ENCODE measurements around the gene CASTOR2.
"Not testable (repeated sequence)": the region's sequence is repeated elsewhere in the genome, so short reads cannot be mapped to it uniquely, and the experiment has no call there.

CASTOR2 gene

GRCh38 chr7:75055830-75056772 is 91.6 kb downstream of the CASTOR2 start:
- no peak for DNase-seq

GRCh38 chr7:75058406-75058805 is 93.9 kb downstream of the CASTOR2 start:
- no peak for DNase-seq

- DNase-seq = no peak
Observed at GRCh38 chr7:75064291-75064690, 99.8 kb downstream of the CASTOR2 start.

- DNase-seq = no peak
Observed at GRCh38 chr7:75064801-75065200, 100.3 kb downstream of the CASTOR2 start.

DNA sequence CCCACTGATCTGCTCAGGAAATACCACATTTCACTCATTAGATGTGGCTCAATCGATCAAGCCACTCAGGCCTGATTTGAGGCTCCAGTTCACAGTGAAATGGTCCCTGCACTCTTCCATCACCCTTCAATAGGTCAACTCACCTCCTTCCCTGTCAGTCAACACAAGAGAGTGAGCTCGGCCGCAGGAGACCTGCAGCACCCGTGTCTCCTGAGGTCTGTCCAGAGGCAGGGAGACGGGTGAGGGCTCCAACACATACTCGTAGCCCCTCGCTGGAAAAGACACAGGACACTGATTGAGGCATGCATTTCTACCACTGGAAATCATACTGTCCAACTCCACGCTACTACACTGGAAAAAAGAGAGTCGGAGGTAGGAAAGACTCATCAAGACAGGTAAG is 102.0 kb downstream of the CASTOR2 start:
- no peak for DNase-seq

DNA sequence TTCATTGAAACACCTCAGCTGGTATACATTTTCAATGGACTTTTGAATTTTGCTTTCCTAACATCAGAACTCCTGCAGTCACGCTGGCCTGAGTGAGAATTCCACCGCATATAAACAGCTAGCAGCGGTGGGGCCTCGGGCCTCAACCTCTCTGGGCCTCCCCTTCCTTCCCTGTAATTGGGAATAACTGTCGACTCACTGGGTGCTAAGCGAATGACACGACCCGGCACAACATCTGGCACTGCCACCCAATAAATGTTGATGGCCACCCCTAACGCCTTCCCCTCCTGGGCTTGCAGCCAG is 108.4 kb downstream of the CASTOR2 start:
- no peak for DNase-seq

GRCh38 chr7:75074262-75074641 is 109.7 kb downstream of the CASTOR2 start:
- not testable (repeated sequence) for DNase-seq

Measured in bone marrow (tissue), 2 donors.